Activated CD4-positive, alpha-beta memory T cell treated with anti-CD3 and anti-CD28 coated beads for 36 hours (primary cell): ENCODE measurements around the gene S100A2. TPM values are rescaled to one million over a fixed set of nuclear protein-coding genes. Genes with fewer than 3 reads are reported as not detected.

Experiments used
- total RNA-seq, 2 experiments: library from RNA; stranded (reverse); gene quantifications; one replicate each; pipeline ENCODE4 v1.2.3, GENCODE V29; 2021

The S100A2 gene
- total RNA-seq, 2 experiments from 2014 or later, result 3.5 to 5.3 TPM

Other genes with a start within 250 kb of the S100A2 start
- gene PGLYRP4, start 217.0 kb downstream of the S100A2 start, total RNA-seq, result not detected
- gene S100A9, start 208.0 kb downstream of the S100A2 start, total RNA-seq, result not detected
- not detected for gene S100A12, start 190.2 kb downstream of the S100A2 start, total RNA-seq
- not detected for gene S100A8, start 174.8 kb downstream of the S100A2 start, total RNA-seq
- gene S100A7A, start 149.3 kb downstream of the S100A2 start, total RNA-seq, result not detected
- gene S100A7, start 105.2 kb downstream of the S100A2 start, total RNA-seq, result not detected
- 100 to 1,000 TPM; 503 to 513 TPM for gene S100A6, start 29.9 kb downstream of the S100A2 start, total RNA-seq
- 1 to 10 TPM; 3.3 to 4.0 TPM for gene S100A5, start 24.9 kb downstream of the S100A2 start, total RNA-seq
- 100 to 1,000 TPM; 352 to 382 TPM for gene S100A4, start 20.0 kb downstream of the S100A2 start, total RNA-seq
- not detected for gene S100A3, start 16.6 kb downstream of the S100A2 start, total RNA-seq
- not detected for gene S100A16, start 47.3 kb upstream of the S100A2 start, total RNA-seq
- gene S100A14, start 50.5 kb upstream of the S100A2 start, total RNA-seq, result under 1 TPM; 0.26 to 0.46 TPM
- 10 to 100 TPM; 11.6 to 13.6 TPM for gene S100A13, start 61.7 kb upstream of the S100A2 start, total RNA-seq
- gene S100A1, start 62.6 kb upstream of the S100A2 start, total RNA-seq, result not detected
- 10 to 100 TPM; 92.5 to 94.7 TPM for gene CHTOP, start 68.2 kb upstream of the S100A2 start, total RNA-seq
- gene SNAPIN, start 92.9 kb upstream of the S100A2 start, total RNA-seq, result 10 to 100 TPM; 31.3 to 32.1 TPM
- gene ILF2, start 105.1 kb upstream of the S100A2 start, total RNA-seq, result 100 to 1,000 TPM; 315 to 323 TPM
- gene NPR1, start 112.8 kb upstream of the S100A2 start, total RNA-seq, result under 1 TPM; 0.05 to 0.07 TPM
- 10 to 100 TPM; 45.5 to 47.7 TPM for gene INTS3, start 162.2 kb upstream of the S100A2 start, total RNA-seq
- 1 to 10 TPM; 5.9 to 7.8 TPM for gene SLC27A3, start 209.6 kb upstream of the S100A2 start, total RNA-seq